Effector CD4-positive, alpha-beta T cell (primary cell): ENCODE results near the gene C11orf68.
"Not testable (repeated sequence)": the region's sequence is repeated elsewhere in the genome, so short reads cannot be mapped to it uniquely, and the experiment has no call there.

ENCODE experiments used
- DNase-seq: peaks from one replicate; pipeline ENCODE4 v3.0.0-alpha.2; 2020
- total RNA-seq: gene quantifications from one replicate; lab custom pipeline; 2026; lab: John Stamatoyannopoulos, UW

C11orf68 gene
- total RNA-seq = 23.5 reads per million, percentile 50 among the genes with 10 or more reads in this experiment

DNA sequence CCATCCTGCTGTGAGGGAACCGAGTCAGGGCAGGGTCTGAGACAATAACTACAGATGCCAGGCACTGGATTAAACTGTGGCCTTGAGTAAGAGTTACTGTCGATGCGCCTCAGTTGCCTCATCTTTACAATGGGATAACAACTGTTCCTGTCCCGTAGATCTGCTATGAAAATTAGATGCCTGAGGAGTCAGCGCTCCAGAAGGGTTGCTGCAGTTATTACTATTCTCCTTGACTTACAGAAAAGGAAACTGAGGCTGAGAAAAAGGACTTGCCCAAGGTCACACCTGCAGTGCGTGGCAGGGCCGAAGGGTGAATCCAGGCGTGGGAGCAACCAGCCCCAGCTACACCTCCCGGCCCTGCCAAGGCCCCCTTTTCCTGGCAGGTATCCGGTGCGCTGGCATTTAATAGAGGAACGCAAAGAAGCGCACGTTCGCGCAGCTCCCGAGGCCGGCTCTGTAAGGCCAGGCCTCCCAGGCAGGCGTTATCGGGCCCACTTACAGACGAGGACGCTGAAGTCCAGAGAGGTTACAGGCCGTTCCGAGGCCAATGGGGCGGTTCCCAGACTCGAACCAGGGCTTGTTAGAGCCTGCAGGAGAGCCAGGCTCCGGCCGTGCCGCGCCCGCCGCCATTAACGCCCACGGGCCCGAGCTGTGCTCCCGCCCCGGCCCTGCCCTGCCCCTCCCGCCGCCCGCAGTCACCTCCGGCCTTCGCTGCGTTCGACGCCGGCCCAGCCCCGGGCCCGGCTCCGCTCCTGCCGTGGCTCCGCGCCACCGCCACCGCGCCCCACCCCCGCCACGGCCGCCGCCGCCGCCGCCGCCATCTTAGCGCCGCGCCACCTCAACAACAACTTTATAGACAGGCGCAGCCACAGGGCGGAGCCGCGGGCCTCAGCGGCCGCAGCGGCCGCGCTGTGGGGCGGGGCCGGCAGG lies at the start of gene C11orf68:
Gene C11orf68 (minus strand): TSS at position 852 of the 930 bp plus-strand sequence. CDS start 31 bp downstream, at position 821.
- no peak for DNase-seq

DNA sequence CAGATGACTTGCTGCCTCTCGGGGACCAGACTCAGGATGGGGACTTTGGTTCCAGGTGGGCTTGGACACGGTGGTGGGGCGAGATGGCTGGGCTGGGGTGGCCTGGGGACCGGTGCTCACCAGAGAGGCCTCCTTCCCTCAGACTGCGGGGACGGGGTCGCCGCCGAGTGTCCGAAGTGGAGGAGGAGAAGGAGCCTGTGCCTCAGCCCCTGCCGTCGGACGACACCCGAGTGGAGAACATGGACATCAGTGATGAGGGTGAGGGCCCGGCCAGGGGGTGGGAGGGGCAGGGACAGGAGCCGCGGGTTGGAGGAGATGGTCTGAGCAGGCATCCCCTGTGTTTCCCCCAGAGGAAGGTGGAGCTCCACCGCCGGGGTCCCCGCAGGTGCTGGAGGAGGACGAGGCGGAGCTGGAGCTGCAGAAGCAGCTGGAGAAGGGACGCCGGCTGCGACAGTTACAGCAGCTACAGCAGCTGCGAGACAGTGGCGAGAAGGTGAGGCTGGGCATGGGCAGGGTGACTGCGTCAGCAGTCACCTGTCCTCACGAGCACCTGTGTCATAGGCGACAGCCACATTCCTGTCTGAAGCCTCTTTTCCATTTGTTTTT lies 48.6 kb upstream of the C11orf68 start:
- DNase-seq = no peak

- DNase-seq = no peak
Observed at GRCh38 chr11:65965986-65966762, 47.3 kb upstream of the C11orf68 start.

GRCh38 chr11:65964906-65965305 lies 46.0 kb upstream of the C11orf68 start:
- no peak for DNase-seq

DNA sequence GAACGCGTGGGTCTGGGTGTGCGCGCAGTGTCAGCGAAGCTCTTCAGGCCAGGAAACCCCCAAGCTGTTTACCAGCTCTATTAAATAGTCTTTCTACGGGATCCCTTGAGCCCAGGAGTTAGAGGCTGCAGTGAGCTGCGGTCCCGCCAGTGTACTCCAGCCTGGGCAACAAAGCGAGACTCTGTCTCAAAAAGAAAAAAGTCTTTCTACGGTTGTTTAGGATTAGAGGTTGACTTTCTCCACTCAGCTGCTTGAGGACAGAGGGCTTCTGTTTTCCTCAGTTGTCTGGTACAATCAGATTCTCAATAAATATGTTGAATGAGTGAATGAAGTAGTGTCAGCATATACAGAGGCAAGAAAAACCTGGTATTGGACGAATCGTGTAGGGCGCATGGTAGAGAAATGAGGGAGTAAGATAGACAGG lies 43.3 kb upstream of the C11orf68 start:
- no peak for DNase-seq

GRCh38 chr11:65961267-65962140 lies 42.6 kb upstream of the C11orf68 start, which contains the start of gene SART1:
Gene SART1, plus strand, starts transcription at chr11:65961734. Its CDS starts 47 bp downstream, at chr11:65961781.
- peak; percentile 95 for DNase-seq

DNA sequence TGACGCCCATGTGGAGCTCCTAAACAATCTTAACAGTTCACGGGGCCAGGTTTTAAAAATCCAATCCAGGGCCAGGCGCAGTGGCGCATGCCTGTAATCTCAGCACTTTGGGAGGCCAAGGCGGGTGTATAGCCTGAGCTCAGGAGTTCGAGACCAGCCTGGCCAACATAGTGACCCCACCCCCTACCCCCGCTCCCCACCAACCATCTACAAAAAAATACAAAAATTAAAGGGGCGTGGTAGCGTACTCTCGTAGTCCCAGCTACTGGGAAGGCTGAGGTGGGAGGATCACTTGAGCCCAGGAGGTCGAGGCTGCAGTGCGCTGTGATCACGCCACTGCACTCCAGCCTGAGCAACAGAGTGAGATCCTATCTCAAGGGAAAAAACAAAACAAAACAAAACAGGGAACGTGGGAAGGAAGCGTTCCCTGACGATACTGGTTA lies 42.0 kb upstream of the C11orf68 start:
- DNase-seq = no peak

- no peak for DNase-seq
Observed at GRCh38 chr11:65958774-65959420, 40.0 kb upstream of the C11orf68 start.

- no peak for DNase-seq
Observed at GRCh38 chr11:65958291-65958690, 39.4 kb upstream of the C11orf68 start.

- no peak for DNase-seq
Observed at GRCh38 chr11:65954771-65955170, 35.9 kb upstream of the C11orf68 start.

- no peak for DNase-seq
Observed at GRCh38 chr11:65953471-65953870, 34.6 kb upstream of the C11orf68 start.

GRCh38 chr11:65952052-65952521 lies 33.2 kb upstream of the C11orf68 start:
- no peak for DNase-seq

- not testable (repeated sequence) for DNase-seq
Observed at GRCh38 chr11:65951641-65952040, 32.8 kb upstream of the C11orf68 start.

DNA sequence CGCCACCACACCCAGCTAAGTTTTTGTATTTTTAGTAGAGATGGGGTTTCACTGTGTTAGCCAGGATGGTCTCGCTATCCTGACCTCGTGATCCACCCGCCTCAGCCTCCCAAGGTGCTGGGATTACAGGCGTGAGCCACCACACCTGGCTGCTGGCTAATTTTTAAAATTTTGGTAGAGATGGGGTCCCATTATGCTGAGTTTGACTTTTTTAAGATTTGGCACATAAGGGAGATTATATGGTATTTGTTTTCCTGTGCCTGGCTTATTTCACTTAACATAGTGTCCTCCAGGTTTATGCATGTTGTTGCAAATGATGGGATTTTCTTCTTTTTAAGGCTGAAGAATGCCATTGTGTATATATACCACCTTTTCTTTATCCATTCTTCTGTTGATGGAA lies 31.8 kb upstream of the C11orf68 start:
- DNase-seq = not testable (repeated sequence)

- no peak for DNase-seq
Observed at GRCh38 chr11:65947603-65948125, 28.8 kb upstream of the C11orf68 start.

GRCh38 chr11:65947133-65947532 lies 28.3 kb upstream of the C11orf68 start:
- no peak for DNase-seq

- DNase-seq = no peak
Observed at GRCh38 chr11:65946655-65947054, 27.8 kb upstream of the C11orf68 start.

GRCh38 chr11:65945941-65946558 lies 27.2 kb upstream of the C11orf68 start:
- no peak for DNase-seq

- no peak for DNase-seq
Observed at GRCh38 chr11:65945430-65945911, 26.6 kb upstream of the C11orf68 start, which contains the start of gene TSGA10IP. Gene TSGA10IP, plus strand, starts transcription at chr11:65945480. Its CDS starts 196 bp downstream, at chr11:65945676.

GRCh38 chr11:65944767-65945166 lies 25.9 kb upstream of the C11orf68 start:
- no peak for DNase-seq
